ENCODE measurements around the gene GPX4. TPM values are rescaled to one million over a fixed set of nuclear protein-coding genes. Genes with fewer than 3 reads are reported as not detected.
"Not testable (repeated sequence)": the region's sequence is repeated elsewhere in the genome, so short reads cannot be mapped to it uniquely, and the experiment has no call there.

GPX4 gene
- total and polyA plus RNA-seq, 5 donors from 2014 or later, result 112 to 406 (median 341) TPM

- Histone ChIP-seq H3K4me1 (ENCODE audit: control insufficient read depth, insufficient read depth, low read length, poor library complexity, severe bottlenecking) (peaks cover 24% of the 10 kb centered on the region), H3K4me3 (ENCODE audit: low read depth, low read length) (no peak overlapping the region), H3K36me3 (ENCODE audit: control insufficient read depth, insufficient read depth, low read length) (peaks cover 42% of the 10 kb centered on the region), H3K27ac (ENCODE audit: insufficient read depth, low read length, poor library complexity, severe bottlenecking) (no peak overlapping the region), H3K27me3 (ENCODE audit: control insufficient read depth, insufficient read depth, low read length) (no peaks in the 10 kb centered on the region), H3K9me3 (ENCODE audit: control insufficient read depth in 2 of 2, low read length in 2 of 2) (no peaks in the 10 kb centered on the region)
- H3K4me1 Mint-ChIP-seq, result peaks cover 0 to 27% (median 5%) of the 10 kb centered on the region in 4 donors
- no peak for ATAC-seq (ENCODE audit: low read depth in 2 of 2)
- H3K27me3 Mint-ChIP-seq, result no peaks in the 10 kb centered on the region
- DNase-seq, result no peak
- H3K9me3 Mint-ChIP-seq, result no peaks in the 10 kb centered on the region
- H3K4me3 Mint-ChIP-seq, result peak overlapping the region in 1 of 4 donors; percentile 58
- no peaks in the 10 kb centered on the region for H3K36me3 Mint-ChIP-seq
- H3K27ac Mint-ChIP-seq, result peak overlapping the region in 1 of 3 donors; percentile 26
These were observed 23.4 kb downstream of the GPX4 start for GRCh38 chr19:1126984-1127760.

- H3K4me3 Mint-ChIP-seq, result peak overlapping the region in 1 of 4 donors; percentile 56
- Histone ChIP-seq H3K9me3 (ENCODE audit: control insufficient read depth in 2 of 2, low read length in 2 of 2) (no peaks in the 10 kb centered on the region), H3K36me3 (ENCODE audit: control insufficient read depth, insufficient read depth, low read length) (peaks cover 37% of the 10 kb centered on the region), H3K4me3 (ENCODE audit: low read depth, low read length) (no peak overlapping the region), H3K27me3 (ENCODE audit: control insufficient read depth, insufficient read depth, low read length) (no peaks in the 10 kb centered on the region), H3K27ac (ENCODE audit: insufficient read depth, low read length, poor library complexity, severe bottlenecking) (no peak overlapping the region), H3K4me1 (ENCODE audit: control insufficient read depth, insufficient read depth, low read length, poor library complexity, severe bottlenecking) (peaks cover 33% of the 10 kb centered on the region)
- H3K9me3 Mint-ChIP-seq, result no peaks in the 10 kb centered on the region
- H3K27ac Mint-ChIP-seq, result peak overlapping the region in 2 of 3 donors; percentile 26 to 38
- no peak for DNase-seq
- peaks cover 0 to 30% (median 5%) of the 10 kb centered on the region in 4 donors for H3K4me1 Mint-ChIP-seq
- H3K27me3 Mint-ChIP-seq, result no peaks in the 10 kb centered on the region
- no peak for ATAC-seq (ENCODE audit: low read depth in 2 of 2)
- H3K36me3 Mint-ChIP-seq, result no peaks in the 10 kb centered on the region
These were observed 24.3 kb downstream of the GPX4 start for GRCh38 chr19:1128106-1128505.

- not testable (repeated sequence) for H3K9me3 Mint-ChIP-seq; H3K36me3 Mint-ChIP-seq; H3K9me3 ChIP-seq (ENCODE audit: control insufficient read depth in 2 of 2, low read length in 2 of 2); H3K27ac Mint-ChIP-seq; DNase-seq; H3K27me3 ChIP-seq (ENCODE audit: control insufficient read depth, insufficient read depth, low read length); ATAC-seq (ENCODE audit: low read depth in 2 of 2); H3K27me3 Mint-ChIP-seq; H3K4me3 ChIP-seq (ENCODE audit: low read depth, low read length)
- H3K27ac ChIP-seq (ENCODE audit: insufficient read depth, low read length, poor library complexity, severe bottlenecking), result peak overlapping the region; percentile 92
- peaks cover 42% of the 10 kb centered on the region for H3K4me1 ChIP-seq (ENCODE audit: control insufficient read depth, insufficient read depth, low read length, poor library complexity, severe bottlenecking)
- Mint-ChIP-seq H3K4me1 (peaks cover 0 to 36% (median 9%) of the 10 kb centered on the region in 4 donors), H3K4me3 (peak overlapping the region; percentile 29 to 57 (median 40))
- peaks cover 29% of the 10 kb centered on the region for H3K36me3 ChIP-seq (ENCODE audit: control insufficient read depth, insufficient read depth, low read length)
These were observed 25.3 kb downstream of the GPX4 start for GRCh38 chr19:1129084-1129483.

GRCh38 chr19:1129535-1129934 is 25.7 kb downstream of the GPX4 start:
- peak overlapping the region in 1 of 3 donors; percentile 87 for H3K27ac Mint-ChIP-seq
- H3K27me3 ChIP-seq (ENCODE audit: control insufficient read depth, insufficient read depth, low read length), result no peaks in the 10 kb centered on the region
- H3K4me3 Mint-ChIP-seq, result peak overlapping the region in 2 of 4 donors; percentile 15 to 99
- no peak overlapping the region for H3K4me3 ChIP-seq (ENCODE audit: low read depth, low read length)
- peaks cover 26% of the 10 kb centered on the region for H3K36me3 ChIP-seq (ENCODE audit: control insufficient read depth, insufficient read depth, low read length)
- H3K9me3 ChIP-seq (ENCODE audit: control insufficient read depth in 2 of 2, low read length in 2 of 2), result no peaks in the 10 kb centered on the region
- H3K36me3 Mint-ChIP-seq, result no peaks in the 10 kb centered on the region
- no peaks in the 10 kb centered on the region for H3K27me3 Mint-ChIP-seq
- H3K9me3 Mint-ChIP-seq, result no peaks in the 10 kb centered on the region
- H3K4me1 Mint-ChIP-seq, result peaks cover 0 to 40% (median 9%) of the 10 kb centered on the region in 4 donors
- H3K4me1 ChIP-seq (ENCODE audit: control insufficient read depth, insufficient read depth, low read length, poor library complexity, severe bottlenecking), result peaks cover 42% of the 10 kb centered on the region
- ATAC-seq (ENCODE audit: low read depth in 2 of 2), result no peak
- H3K27ac ChIP-seq (ENCODE audit: insufficient read depth, low read length, poor library complexity, severe bottlenecking), result peak overlapping the region; percentile 92
- DNase-seq, result no peak

- peak overlapping the region; percentile 92 for H3K27ac ChIP-seq (ENCODE audit: insufficient read depth, low read length, poor library complexity, severe bottlenecking)
- peak; percentile 36 to 41 for ATAC-seq (ENCODE audit: low read depth in 2 of 2)
- H3K27ac Mint-ChIP-seq, result peak overlapping the region; percentile 87 to 94 (median 93)
- H3K36me3 Mint-ChIP-seq, result no peaks in the 10 kb centered on the region
- H3K27me3 ChIP-seq (ENCODE audit: control insufficient read depth, insufficient read depth, low read length), result no peaks in the 10 kb centered on the region
- peak overlapping the region; percentile 66 for H3K4me3 ChIP-seq (ENCODE audit: low read depth, low read length)
- H3K4me1 Mint-ChIP-seq, result peaks cover 0 to 46% (median 12%) of the 10 kb centered on the region in 4 donors
- peak in 2 of 3 donors; percentile 53 to 82 for DNase-seq
- no peaks in the 10 kb centered on the region for H3K9me3 ChIP-seq (ENCODE audit: control insufficient read depth in 2 of 2, low read length in 2 of 2)
- no peaks in the 10 kb centered on the region for H3K9me3 Mint-ChIP-seq
- H3K4me3 Mint-ChIP-seq, result peak overlapping the region; percentile 87 to 99 (median 92)
- H3K4me1 ChIP-seq (ENCODE audit: control insufficient read depth, insufficient read depth, low read length, poor library complexity, severe bottlenecking), result peaks cover 49% of the 10 kb centered on the region
- no peaks in the 10 kb centered on the region for H3K27me3 Mint-ChIP-seq
- H3K36me3 ChIP-seq (ENCODE audit: control insufficient read depth, insufficient read depth, low read length), result peaks cover 17% of the 10 kb centered on the region
These were observed 27.2 kb downstream of the GPX4 start for GRCh38 chr19:1130771-1131717.

GRCh38 chr19:1131718-1132551 is 28.1 kb downstream of the GPX4 start:
- no peaks in the 10 kb centered on the region for H3K36me3 Mint-ChIP-seq
- H3K4me3 Mint-ChIP-seq, result peak overlapping the region; percentile 87 to 99 (median 92)
- peak overlapping the region; percentile 87 to 94 (median 93) for H3K27ac Mint-ChIP-seq
- ATAC-seq (ENCODE audit: low read depth in 2 of 2), result peak; percentile 75 to 77
- no peaks in the 10 kb centered on the region for H3K9me3 Mint-ChIP-seq
- Histone ChIP-seq H3K27me3 (ENCODE audit: control insufficient read depth, insufficient read depth, low read length) (no peaks in the 10 kb centered on the region), H3K4me1 (ENCODE audit: control insufficient read depth, insufficient read depth, low read length, poor library complexity, severe bottlenecking) (peaks cover 55% of the 10 kb centered on the region), H3K9me3 (ENCODE audit: control insufficient read depth in 2 of 2, low read length in 2 of 2) (no peaks in the 10 kb centered on the region), H3K36me3 (ENCODE audit: control insufficient read depth, insufficient read depth, low read length) (peaks cover 8% of the 10 kb centered on the region), H3K4me3 (ENCODE audit: low read depth, low read length) (peak overlapping the region; percentile 66), H3K27ac (ENCODE audit: insufficient read depth, low read length, poor library complexity, severe bottlenecking) (peak overlapping the region; percentile 92)
- peak; percentile 78 to 94 (median 85) for DNase-seq
- no peaks in the 10 kb centered on the region for H3K27me3 Mint-ChIP-seq
- H3K4me1 Mint-ChIP-seq, result peaks cover 0 to 50% (median 15%) of the 10 kb centered on the region in 4 donors
